ENCODE data around the gene RBX1.
"Not testable (repeated sequence)": the region's sequence is repeated elsewhere in the genome, so short reads cannot be mapped to it uniquely, and the experiment has no call there.

The RBX1 gene

GRCh38 chr22:40950962-40951794, at the start of gene RBX1:
Gene RBX1, plus strand, starts transcription at chr22:40951378. Its CDS starts 21 bp downstream, at chr22:40951399.
- DNase-seq = peak; percentile 98

- DNase-seq = no peak
Measured at GRCh38 chr22:40904101-40904500, 47.1 kb upstream of the RBX1 start.

- DNase-seq = no peak
Measured at GRCh38 chr22:40908895-40909294, 42.3 kb upstream of the RBX1 start.

- no peak for DNase-seq
Measured at GRCh38 chr22:40911772-40912171, 39.4 kb upstream of the RBX1 start.

GRCh38 chr22:40912987-40913386, 38.2 kb upstream of the RBX1 start:
- DNase-seq = not testable (repeated sequence)

GRCh38 chr22:40919446-40919845, 31.7 kb upstream of the RBX1 start:
- DNase-seq = no peak

GRCh38 chr22:40920526-40920925, 30.7 kb upstream of the RBX1 start:
- DNase-seq = no peak

GRCh38 chr22:40922484-40923303, 28.5 kb upstream of the RBX1 start:
- peak; percentile 68 for DNase-seq

GRCh38 chr22:40928657-40929056, 22.5 kb upstream of the RBX1 start:
- no peak for DNase-seq

GRCh38 chr22:40932396-40932795, 18.8 kb upstream of the RBX1 start:
- no peak for DNase-seq

- DNase-seq = no peak
Measured at GRCh38 chr22:40939202-40939601, 12.0 kb upstream of the RBX1 start.

- DNase-seq = no peak
Measured at GRCh38 chr22:40951795-40952605, 822 bp downstream of the RBX1 start.

- DNase-seq = no peak
Measured at GRCh38 chr22:40953471-40953870, 2.3 kb downstream of the RBX1 start.

GRCh38 chr22:40954113-40954512, 2.9 kb downstream of the RBX1 start:
- no peak for DNase-seq

- no peak for DNase-seq
Measured at GRCh38 chr22:40955571-40955970, 4.4 kb downstream of the RBX1 start.

- DNase-seq = no peak
Measured at GRCh38 chr22:40957601-40958000, 6.4 kb downstream of the RBX1 start.

- no peak for DNase-seq
Measured at GRCh38 chr22:40958299-40958698, 7.1 kb downstream of the RBX1 start.

- DNase-seq = no peak
Measured at GRCh38 chr22:40960145-40960544, 9.0 kb downstream of the RBX1 start.

GRCh38 chr22:40965936-40966725, 15.0 kb downstream of the RBX1 start:
- no peak for DNase-seq

- no peak for DNase-seq
Measured at GRCh38 chr22:40966726-40967085, 15.5 kb downstream of the RBX1 start.

- no peak for DNase-seq
Measured at GRCh38 chr22:40967111-40967760, 16.1 kb downstream of the RBX1 start.

GRCh38 chr22:40972587-40972986, 21.4 kb downstream of the RBX1 start:
- DNase-seq = no peak
